ENCODE measurements around the gene OR6K2.

Gene OR6K2

GRCh38 chr1:158700552-158700951 lies at the start of gene OR6K2:
OR6K2 (minus strand) TSS chr1:158700652; CDS start chr1:158700652, 0 bp downstream.
- no peak for DNase-seq (ENCODE audit: low spot score)

GRCh38 chr1:158735848-158736247 lies 35.4 kb upstream of the OR6K2 start:
- no peak for DNase-seq (ENCODE audit: low spot score)

GRCh38 chr1:158732524-158732923 lies 32.1 kb upstream of the OR6K2 start:
- peak; percentile 46 for DNase-seq (ENCODE audit: low spot score)

GRCh38 chr1:158731707-158732106 lies 31.3 kb upstream of the OR6K2 start:
- DNase-seq (ENCODE audit: low spot score), result no peak

GRCh38 chr1:158730453-158730852 lies 30.0 kb upstream of the OR6K2 start:
- no peak for DNase-seq (ENCODE audit: low spot score)

- no peak for DNase-seq (ENCODE audit: low spot score)
These were observed 28.2 kb upstream of the OR6K2 start for GRCh38 chr1:158728510-158729225.

GRCh38 chr1:158724442-158724841 lies 24.0 kb upstream of the OR6K2 start:
- no peak for DNase-seq (ENCODE audit: low spot score)

GRCh38 chr1:158720620-158721019 lies 20.2 kb upstream of the OR6K2 start, which contains the start of gene OR6K3:
OR6K3 (minus strand) TSS chr1:158720720; CDS start chr1:158718115, 2,605 bp downstream.
- DNase-seq (ENCODE audit: low spot score), result no peak

- no peak for DNase-seq (ENCODE audit: low spot score)
These were observed 19.2 kb upstream of the OR6K2 start for GRCh38 chr1:158719664-158720063.

GRCh38 chr1:158717344-158717743 lies 16.9 kb upstream of the OR6K2 start:
- DNase-seq (ENCODE audit: low spot score), result no peak

- DNase-seq (ENCODE audit: low spot score), result no peak
These were observed 15.9 kb upstream of the OR6K2 start for GRCh38 chr1:158716335-158716734.

- no peak for DNase-seq (ENCODE audit: low spot score)
These were observed 14.3 kb upstream of the OR6K2 start for GRCh38 chr1:158714754-158715153.

- DNase-seq (ENCODE audit: low spot score), result no peak
These were observed 10.6 kb upstream of the OR6K2 start for GRCh38 chr1:158711098-158711497.

GRCh38 chr1:158706096-158706495 lies 5.6 kb upstream of the OR6K2 start:
- DNase-seq (ENCODE audit: low spot score), result no peak

GRCh38 chr1:158694596-158694995 lies 5.9 kb downstream of the OR6K2 start:
- DNase-seq (ENCODE audit: low spot score), result peak; percentile 54

- peak; percentile 59 for DNase-seq (ENCODE audit: low spot score)
These were observed 8.1 kb downstream of the OR6K2 start for GRCh38 chr1:158692356-158692755.

- DNase-seq (ENCODE audit: low spot score), result peak; percentile 79
These were observed 8.5 kb downstream of the OR6K2 start for GRCh38 chr1:158691907-158692306.

GRCh38 chr1:158691149-158691548 lies 9.3 kb downstream of the OR6K2 start:
- DNase-seq (ENCODE audit: low spot score), result peak; percentile 22

- peak; percentile 52 for DNase-seq (ENCODE audit: low spot score)
These were observed 10.6 kb downstream of the OR6K2 start for GRCh38 chr1:158689875-158690274.

- DNase-seq (ENCODE audit: low spot score), result peak; percentile 83
These were observed 11.3 kb downstream of the OR6K2 start for GRCh38 chr1:158689110-158689509.

GRCh38 chr1:158688343-158688742 lies 12.1 kb downstream of the OR6K2 start:
- peak; percentile 21 for DNase-seq (ENCODE audit: low spot score)

- DNase-seq (ENCODE audit: low spot score), result no peak
These were observed 13.4 kb downstream of the OR6K2 start for GRCh38 chr1:158687037-158687436.

GRCh38 chr1:158686111-158687009 lies 14.1 kb downstream of the OR6K2 start, which contains the start of gene SPTA1:
SPTA1 (minus strand) TSS chr1:158686715; CDS start chr1:158686517, 198 bp downstream.
- peak; percentile 94 for DNase-seq (ENCODE audit: low spot score)
